CMK (cell line): Measurements from ENCODE around the gene ZMYND19.
"Not testable (repeated sequence)": the region's sequence is repeated elsewhere in the genome, so short reads cannot be mapped to it uniquely, and the experiment has no call there.

Source experiments
- DNase-seq: peaks from one replicate; pipeline ENCODE4 v3.0.0-alpha.2; 2010; ENCODE audit warnings: low read depth

The ZMYND19 gene

DNA sequence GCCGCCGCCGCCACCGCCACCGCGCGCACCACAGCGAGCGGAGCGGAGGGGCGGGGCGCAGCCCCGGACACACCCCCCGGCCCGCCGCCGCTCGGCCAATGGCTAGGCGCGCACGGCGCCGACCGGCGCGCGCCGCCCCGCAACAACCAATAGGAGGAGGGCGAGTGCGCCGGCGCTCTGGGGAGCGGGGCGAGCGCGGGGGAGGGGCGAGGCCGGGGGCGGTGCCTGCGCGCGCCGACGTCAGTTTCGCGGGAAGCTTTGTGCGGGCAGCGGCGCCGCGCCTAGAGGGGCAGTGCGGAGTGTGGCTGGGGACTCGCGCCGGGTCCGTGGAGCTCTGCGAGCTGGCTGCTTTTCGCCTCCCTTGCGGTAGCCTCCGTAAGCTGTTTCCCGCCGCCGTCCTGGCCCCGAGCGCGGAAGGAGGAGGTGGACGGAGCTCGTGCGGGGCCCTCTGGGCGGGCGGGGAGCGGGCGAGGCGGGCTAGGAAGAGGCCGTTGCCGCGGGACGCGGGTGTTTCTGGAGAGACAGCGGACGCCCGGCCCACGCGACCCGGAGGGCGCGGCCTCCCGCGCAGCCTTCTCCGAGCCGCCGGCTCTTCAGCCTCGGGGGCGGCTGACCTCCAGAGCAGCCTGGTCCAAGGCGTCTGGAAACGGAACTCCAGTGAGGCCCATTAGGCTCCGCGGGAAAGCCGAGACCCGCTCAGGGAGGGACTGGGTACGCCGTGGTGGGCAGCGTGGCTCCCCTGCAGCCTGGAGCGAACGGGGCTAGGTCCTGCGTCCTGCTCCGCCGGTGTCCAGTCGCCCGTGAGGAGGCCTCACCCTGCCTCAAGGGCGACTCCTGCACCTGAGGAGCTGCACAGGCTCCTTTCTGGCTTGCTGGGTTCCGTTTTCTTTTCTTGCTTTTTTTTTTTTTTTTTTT lies at the start of gene ZMYND19:
ZMYND19 (minus strand) TSS at position 44 of the 915 bp plus-strand sequence. CDS start 249 bp downstream, outside the sequence.
- peak; percentile 67 for DNase-seq

DNA sequence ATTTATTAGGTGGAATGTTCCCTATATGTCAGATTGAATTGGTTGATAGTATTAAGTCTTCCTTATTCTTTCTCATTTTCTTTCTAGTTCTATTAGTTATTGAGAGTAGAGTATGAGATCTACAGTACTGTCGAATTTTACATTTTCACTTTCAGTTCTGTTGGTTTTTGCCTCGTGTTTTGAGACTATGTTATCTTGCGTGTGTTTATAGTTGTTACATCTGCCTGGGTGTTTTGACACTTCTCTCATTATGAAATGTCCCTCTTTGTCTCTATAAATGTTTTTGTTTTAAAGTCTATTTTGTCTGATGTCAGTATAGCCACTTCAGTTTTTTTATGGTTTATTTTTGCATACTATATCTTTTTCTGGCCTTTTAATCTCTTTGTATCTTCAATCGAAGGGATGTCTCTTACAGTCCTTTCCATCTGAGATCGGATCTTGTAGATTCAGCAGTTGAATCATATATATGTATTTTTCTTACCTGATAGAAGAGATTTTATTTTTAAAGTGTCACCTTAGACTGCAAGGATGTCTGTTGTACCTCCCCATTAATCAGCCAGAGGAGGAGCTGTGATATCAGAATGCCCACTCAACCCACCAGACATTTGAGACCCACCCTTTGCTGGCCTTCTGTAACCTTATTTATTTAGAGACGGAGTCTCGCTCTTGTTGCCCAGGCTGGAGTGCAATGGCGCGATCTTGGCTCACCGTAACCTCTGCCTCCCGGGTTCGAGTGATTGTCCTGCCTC lies 49.2 kb upstream of the ZMYND19 start:
- no peak for DNase-seq

DNA sequence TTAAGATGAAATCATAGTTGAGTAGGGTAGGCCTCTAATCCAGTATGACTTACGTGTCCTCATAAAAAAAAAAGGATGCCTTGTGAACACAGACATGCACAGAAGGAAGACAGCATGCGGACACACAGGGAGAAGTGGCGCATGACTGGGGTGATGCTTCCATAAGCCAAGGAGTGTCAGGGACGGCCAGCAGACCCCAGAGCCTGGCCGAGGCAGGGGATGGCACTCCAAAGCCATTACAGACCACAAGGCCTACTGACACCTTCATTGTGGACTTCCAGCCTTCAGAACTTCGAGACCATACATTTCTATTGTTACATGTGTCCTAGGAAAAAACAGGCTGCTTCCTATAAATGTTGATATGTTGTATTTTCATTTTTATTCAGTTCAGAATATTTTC lies 48.4 kb upstream of the ZMYND19 start:
- no peak for DNase-seq

DNA sequence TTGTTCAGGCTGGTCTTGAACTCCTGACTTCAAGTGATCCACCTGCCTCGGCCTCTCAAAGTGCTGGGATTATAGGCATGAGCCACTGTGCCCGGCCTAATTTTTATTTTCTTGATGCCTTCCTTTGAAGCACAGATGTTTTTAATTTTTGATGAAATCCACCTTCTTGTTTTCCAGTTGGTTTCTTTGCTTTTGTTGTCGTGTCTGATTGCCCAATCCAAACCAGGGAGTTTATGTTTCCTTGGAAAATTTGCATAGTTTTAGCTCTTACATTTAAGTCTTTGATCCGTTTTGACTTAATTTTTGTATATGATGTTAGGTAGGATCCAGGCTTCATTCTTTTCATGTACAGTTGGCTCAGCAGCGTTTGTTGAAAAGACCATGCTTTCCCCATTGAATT lies 43.7 kb upstream of the ZMYND19 start:
- no peak for DNase-seq

GRCh38 chr9:137632230-137633161 lies 42.2 kb upstream of the ZMYND19 start:
- DNase-seq, result no peak

GRCh38 chr9:137631345-137632229 lies 41.3 kb upstream of the ZMYND19 start:
- no peak for DNase-seq

DNA sequence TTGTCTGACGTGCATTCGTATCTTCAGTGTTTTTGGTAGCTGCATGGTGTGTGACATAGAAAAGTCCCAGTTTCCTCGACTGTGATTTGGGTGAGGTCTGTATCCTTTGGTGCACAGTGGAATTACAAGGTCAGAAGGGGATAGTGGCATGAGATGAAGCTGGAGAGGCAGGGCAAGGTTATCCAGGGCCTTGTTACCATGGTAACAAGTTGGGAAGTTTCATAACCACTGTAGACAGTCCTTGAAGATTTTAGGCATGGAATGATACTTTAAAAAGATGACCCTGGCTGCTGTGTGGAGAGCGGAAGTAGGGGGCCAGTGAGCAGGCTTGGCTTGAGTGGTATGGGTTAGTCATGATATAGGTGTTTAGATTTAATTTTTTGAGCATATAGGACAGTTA lies 40.4 kb upstream of the ZMYND19 start:
- no peak for DNase-seq

DNA sequence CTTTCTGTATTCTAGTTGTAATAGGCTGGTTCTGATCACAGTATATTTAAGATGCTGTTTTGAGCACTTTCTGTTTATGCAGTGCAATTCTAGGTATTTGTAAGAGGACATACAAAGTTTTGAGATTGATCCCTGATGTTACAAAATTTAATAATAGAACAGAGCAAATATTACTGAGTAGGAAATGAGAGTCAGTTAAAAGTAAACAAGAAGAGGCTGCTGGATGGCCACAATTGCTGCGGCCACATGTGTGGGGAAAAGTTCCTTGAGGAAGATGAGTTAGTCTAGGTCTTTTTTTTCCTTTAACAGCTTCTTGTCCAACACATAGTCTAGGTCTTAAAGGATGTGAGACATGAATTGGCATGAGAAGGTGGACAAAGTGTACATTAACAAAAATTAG lies 39.8 kb upstream of the ZMYND19 start:
- no peak for DNase-seq

GRCh38 chr9:137627406-137627805 lies 37.1 kb upstream of the ZMYND19 start:
- DNase-seq, result not testable (repeated sequence)

DNA sequence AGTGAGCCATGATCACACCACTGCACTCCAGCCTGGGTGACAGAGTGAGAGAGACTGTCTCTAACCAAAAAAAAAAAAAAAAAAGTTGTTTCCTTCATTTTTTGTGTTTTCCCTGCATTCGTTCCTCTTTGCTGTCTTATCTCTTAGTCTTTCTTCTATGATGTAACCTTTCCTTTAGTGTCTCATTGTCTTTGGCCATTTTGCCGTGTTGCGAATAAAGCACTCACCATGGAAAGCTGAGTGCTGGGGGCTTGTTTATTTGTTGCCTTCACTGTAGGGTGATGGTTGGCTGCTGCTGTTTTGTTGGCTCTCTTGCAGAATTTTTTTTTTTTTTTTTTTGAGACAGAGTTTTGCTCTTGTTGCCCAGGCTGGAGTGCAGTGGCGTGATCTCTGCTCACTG lies 36.2 kb upstream of the ZMYND19 start:
- DNase-seq, result no peak

- not testable (repeated sequence) for DNase-seq
These were observed 31.9 kb upstream of the ZMYND19 start for GRCh38 chr9:137622211-137622610.

- DNase-seq, result no peak
These were observed 30.9 kb upstream of the ZMYND19 start for GRCh38 chr9:137621131-137621757.

GRCh38 chr9:137620581-137620980 lies 30.3 kb upstream of the ZMYND19 start:
- no peak for DNase-seq

DNA sequence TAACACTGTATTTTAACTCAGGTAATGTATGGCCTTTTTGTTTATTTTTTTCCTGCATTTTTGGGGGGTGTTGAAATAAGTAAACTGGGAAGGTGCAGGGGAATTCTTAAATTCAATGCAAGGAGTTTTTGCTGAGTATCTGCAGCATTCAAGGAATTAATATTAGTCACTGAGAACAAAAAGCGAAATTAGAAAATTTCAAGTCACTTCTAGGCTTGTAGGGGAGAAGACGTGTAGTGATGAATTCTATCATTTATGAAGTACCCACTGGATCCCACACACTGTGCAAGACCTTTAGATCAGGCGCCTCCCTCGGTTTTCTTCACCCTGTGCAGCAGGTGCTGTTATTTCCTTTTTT lies 29.7 kb upstream of the ZMYND19 start:
- DNase-seq, result no peak

GRCh38 chr9:137619240-137620047 lies 29.1 kb upstream of the ZMYND19 start:
- DNase-seq, result no peak

DNA sequence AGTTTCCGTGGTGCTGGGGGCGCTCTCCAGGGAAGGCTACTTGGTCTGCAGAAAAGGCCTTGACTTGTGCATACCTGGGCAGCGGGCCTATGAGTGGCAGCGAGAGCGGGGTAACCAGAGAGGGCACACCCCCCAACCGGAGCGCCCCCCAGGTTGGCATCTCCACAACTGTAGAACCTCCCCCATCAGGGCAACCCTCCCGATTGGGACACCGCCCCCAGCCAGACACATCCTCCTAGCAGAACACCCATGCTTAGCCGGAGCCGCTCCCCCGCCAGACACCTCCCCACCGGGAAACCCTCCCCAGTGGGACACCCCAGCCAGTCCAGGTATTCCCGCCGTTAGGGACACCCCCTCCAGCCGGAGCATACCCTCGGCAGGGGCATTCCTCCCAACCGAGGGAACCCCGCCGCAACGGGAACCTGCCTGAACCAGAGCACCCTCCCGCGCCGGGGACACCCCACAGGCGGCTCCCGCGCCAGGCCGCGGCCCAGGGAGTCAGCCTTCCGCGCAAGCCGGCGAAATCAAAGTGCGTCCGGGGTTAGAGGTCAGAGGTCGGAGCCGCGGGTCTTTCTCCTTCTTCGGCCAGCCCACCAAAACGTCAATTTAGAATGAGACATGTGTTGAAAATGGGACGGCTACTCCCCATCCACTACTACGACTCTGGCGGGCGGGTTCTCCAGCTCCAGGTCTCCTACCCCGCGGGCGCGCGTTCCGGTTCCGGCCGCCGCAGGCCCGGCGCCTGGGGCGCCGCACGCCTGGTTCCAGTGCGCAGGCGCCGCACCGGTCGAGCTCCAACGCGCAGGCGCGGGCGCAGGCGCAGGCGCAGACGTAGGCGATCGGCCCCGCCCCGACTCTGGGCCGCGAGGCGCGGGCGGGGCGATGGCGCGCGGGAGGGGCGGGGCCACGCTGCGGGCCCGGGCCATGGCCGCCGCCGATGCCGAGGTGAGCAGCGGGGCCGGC lies 28.1 kb upstream of the ZMYND19 start, which contains the start of gene EHMT1:
EHMT1 (plus strand) TSS at position 901 of the 963 bp plus-strand sequence; CDS start at position 925, 24 bp downstream.
- peak; percentile 64 for DNase-seq

DNA sequence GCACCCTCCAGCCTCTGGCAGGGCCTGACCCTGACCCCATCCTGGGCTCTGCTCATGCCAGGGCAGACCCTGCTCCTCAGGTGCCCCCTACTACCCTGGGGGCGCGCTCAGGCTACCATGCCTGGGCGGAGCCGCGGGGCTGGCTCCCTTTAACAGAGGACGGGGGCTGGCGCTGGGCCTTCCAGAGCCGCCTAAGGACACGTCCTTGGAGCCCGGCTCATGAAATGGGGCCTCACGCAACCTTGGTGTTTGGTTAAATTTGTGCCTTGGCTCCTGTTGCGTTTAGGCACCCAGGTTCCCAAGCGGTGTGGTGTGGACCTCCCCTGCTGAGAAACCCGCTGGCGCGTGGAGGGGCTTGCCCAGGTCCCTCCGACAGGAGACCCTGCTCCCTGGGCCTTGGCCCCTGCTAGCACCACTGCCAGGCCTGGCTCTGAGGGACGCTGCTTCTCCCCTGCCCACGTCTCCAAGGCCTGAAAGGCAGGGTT lies 25.1 kb upstream of the ZMYND19 start:
- no peak for DNase-seq
